ENCODE measurements around the gene VPS26A.

DNA sequence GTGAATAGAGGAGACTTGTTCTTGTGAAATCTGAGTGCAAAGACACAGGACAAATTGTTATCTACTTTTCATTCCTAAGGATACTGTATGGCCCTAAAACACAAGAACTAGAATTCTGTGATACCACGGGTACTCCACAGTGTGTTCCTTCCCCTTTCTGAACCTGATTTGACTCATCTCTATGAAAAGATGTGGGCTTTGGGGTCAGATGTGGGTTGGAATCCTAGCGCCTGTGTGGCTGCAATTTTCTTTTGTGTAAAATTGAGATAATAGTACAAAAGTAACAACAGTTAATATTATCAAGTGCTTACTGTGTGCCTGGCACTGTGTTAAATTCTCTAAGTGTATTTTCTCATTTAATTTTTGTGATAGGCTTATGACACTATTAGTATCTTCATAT, 27.9 kb upstream of the VPS26A start:
- TF ChIP-seq ZNF138 (tag by site-specific recombination; IDR thresholded peaks at IDR 0.05; ENCODE audit: borderline replicate concordance) = no peak
- TF ChIP-seq, protein P1, sequence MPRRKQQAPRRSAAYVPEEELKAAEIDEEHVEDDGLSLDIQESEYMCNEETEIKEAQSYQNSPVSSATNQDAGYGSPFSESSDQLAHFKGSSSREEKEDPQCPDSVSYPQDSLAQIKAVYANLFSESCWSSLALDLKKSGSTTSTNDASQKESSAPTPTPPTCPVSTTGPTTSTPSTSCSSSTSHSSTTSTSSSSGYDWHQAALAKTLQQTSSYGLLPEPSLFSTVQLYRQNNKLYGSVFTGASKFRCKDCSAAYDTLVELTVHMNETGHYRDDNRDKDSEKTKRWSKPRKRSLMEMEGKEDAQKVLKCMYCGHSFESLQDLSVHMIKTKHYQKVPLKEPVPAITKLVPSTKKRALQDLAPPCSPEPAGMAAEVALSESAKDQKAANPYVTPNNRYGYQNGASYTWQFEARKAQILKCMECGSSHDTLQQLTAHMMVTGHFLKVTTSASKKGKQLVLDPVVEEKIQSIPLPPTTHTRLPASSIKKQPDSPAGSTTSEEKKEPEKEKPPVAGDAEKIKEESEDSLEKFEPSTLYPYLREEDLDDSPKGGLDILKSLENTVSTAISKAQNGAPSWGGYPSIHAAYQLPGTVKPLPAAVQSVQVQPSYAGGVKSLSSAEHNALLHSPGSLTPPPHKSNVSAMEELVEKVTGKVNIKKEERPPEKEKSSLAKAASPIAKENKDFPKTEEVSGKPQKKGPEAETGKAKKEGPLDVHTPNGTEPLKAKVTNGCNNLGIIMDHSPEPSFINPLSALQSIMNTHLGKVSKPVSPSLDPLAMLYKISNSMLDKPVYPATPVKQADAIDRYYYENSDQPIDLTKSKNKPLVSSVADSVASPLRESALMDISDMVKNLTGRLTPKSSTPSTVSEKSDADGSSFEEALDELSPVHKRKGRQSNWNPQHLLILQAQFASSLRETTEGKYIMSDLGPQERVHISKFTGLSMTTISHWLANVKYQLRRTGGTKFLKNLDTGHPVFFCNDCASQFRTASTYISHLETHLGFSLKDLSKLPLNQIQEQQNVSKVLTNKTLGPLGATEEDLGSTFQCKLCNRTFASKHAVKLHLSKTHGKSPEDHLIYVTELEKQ (tag by site-specific recombination; IDR thresholded peaks at IDR 0.05; ENCODE audit: borderline replicate concordance) = no peak
- TF ChIP-seq, protein P2, sequence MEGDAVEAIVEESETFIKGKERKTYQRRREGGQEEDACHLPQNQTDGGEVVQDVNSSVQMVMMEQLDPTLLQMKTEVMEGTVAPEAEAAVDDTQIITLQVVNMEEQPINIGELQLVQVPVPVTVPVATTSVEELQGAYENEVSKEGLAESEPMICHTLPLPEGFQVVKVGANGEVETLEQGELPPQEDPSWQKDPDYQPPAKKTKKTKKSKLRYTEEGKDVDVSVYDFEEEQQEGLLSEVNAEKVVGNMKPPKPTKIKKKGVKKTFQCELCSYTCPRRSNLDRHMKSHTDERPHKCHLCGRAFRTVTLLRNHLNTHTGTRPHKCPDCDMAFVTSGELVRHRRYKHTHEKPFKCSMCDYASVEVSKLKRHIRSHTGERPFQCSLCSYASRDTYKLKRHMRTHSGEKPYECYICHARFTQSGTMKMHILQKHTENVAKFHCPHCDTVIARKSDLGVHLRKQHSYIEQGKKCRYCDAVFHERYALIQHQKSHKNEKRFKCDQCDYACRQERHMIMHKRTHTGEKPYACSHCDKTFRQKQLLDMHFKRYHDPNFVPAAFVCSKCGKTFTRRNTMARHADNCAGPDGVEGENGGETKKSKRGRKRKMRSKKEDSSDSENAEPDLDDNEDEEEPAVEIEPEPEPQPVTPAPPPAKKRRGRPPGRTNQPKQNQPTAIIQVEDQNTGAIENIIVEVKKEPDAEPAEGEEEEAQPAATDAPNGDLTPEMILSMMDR (tag by site-specific recombination; IDR thresholded peaks at IDR 0.05) = no peak
- TF ChIP-seq MEIS1 (CRISPR knock-in tag; IDR thresholded peaks at IDR 0.05; ENCODE audit: borderline replicate concordance) = no peak
